ENCODE results near the gene NUB1.

NUB1 gene

DNA sequence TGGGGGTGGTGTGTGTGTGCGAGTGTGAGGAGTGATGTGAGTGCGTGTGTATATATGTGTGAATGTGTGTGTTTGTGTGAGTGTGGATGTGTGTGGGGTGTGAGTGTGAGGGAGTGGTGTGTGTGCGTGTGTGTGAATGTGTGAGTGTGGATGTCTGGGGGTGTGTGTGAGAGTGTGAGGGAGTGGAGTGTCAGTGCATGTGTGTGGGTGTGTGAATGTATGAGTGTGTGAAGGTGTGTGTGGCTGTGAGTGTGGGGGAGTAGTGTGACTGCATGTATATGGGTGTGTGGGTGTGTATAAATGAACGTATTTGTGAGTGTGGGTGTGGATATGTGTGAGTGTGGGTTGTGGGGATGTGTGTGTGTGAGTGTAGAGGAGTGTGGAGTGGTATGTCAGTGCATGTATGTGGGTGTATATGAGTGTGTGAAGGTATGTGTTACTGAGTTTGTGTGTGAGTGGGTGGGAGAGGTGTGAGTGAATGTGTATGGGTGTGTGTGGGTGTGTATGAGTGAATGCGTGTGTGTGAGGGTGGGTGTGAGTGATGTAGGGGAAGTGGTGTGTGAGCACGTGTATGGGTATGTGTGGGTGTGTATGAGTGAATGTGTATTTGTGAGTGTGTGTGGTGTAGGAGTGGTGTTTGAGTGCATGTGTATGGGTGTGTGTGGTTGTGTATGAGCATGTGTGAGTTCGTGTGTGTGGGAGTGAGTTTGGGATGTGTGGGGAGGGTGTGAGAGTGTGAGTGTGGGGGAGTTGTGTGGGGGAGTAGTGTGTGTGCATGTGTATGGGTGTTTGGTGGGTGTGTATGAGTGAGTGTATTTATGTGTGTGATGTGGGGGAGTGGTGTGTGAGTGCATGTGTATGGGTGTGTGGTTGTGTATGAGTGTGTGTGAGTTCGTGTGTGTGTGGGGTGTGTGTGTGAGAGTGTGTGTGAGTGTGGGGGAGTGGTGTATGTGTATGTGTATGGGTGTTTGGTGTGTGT, 28.5 kb upstream of the NUB1 start:
- no peak for DNase-seq (ENCODE audit: low read depth in 2 of 2)

DNA sequence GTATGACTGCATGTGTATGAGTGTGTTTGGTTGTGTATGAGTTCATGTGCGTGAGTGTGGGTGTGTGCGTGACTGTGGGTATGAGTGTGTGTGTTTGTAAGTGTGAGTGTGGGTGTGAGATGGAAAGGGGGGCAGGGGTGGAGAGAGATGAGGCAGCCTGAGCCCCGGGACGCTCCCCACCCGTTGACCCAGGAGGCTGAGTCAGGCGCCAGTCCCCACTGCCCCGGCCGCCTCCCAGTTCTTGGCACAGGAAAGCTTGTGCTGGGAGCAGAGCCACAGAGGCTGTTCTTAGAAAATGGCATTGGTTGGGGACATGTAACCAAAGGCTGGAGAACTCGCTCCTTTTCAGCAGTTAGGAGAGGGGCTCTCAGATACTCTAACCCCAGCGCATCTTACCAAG, 27.8 kb upstream of the NUB1 start:
- DNase-seq (ENCODE audit: low read depth in 2 of 2): no peak

DNA sequence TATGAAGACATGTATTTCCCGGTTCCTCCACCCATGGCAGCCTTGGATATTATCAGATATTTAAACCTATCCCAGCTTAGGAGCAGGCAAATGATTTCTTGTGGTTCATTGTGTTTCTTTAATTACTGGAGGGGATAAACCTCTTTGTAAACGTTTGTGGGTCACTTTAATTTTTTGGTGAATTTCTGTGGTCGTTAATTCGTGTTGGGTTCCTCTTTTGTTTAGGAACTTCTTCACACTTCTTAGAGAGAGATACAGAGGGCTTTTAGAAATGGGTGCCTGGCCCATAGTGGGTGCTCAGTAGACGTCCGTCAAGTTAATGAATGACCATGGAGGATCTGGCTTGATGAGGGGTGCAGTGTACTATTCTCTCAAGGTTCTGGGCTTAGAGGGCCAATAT, 27.2 kb upstream of the NUB1 start:
- DNase-seq (ENCODE audit: low read depth in 2 of 2): no peak

DNA sequence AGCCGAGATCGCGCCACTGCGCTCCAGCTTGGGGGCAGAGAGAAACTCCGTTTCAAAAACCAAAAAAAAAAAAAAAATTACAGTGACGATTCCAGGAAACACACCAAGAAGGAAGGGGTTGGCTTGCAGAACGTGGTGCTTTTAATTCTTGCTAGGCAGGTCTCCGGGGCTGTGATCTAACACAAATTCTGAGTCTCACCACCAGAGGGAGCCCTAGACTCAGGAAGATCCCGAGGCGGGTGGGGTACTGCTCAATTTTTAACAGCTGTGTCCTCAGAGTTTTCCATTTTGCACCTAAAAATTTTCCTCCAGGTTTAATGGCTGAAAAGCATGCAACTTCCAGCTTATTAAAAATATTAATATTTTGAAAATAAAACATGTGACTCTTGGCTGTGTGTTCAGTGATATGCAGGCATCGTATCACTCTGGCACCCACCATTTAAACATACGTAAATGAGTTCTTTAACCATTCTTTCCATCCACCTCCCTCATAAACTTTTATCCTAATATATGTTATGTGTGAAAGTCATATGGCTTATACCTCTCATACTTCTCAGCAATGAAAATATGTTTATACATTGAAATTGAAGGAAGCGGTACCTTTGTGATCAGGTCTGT, 26.5 kb upstream of the NUB1 start:
- DNase-seq (ENCODE audit: low read depth in 2 of 2): peak; percentile 32 to 52

DNA sequence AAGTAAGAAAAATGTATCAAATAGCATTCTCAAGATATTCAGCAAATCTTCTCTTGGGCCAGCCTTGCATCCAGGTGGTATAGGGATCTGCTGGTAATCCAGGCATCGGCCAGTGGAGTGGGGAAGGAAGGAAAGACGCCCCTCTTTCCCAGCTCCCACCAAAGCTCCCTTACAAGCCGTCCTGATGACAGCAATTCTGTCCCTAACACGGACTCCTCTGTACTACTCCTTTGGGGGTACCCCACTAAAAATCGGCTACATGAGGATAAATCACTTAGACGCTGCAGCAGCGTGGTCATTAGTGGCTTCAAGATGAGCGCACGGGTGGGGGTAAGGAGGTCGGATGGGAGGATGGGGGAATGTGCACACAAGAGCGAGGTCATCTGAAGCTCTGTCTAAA, 24.7 kb upstream of the NUB1 start:
- DNase-seq (ENCODE audit: low read depth in 2 of 2): no peak

DNA sequence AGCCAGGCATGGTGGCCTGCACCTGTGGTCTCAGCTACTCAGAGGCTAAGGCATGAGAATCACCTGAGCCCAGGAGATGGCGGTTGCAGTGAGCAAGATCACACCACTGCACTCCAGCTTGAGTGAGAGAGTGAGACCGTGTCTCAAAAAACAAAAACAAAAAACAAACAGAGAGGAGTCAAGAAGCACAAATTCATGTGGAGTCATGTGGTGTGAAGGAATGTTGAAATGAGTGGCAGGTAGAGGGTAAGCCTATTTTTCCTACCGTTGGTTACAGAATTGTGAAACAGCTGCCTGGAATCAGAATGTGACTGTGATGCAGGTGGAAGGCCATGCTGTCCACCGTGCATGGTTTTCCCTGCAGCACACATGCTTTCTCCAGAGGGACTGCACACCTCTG, 23.7 kb upstream of the NUB1 start:
- no peak for DNase-seq (ENCODE audit: low read depth in 2 of 2)

DNA sequence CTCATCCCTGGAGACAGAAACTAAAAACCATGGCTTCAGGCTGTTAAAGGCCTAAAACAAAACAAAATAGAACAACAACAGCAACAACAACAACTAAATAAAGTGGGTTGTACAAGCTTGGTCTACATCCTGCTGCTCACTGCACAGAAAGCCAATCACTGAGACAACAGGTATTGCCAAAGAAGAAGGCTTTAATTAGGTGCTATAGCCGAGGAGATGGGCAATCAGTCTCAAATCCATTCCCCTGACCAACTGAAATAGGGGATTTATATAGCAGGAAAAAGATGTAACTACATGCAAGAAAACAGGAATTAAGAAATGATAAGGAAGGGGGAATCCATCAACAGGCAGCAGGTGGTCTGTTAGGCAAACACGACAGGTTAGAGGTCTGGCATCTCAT, 22.4 kb upstream of the NUB1 start:
- DNase-seq (ENCODE audit: low read depth in 2 of 2): no peak

DNA sequence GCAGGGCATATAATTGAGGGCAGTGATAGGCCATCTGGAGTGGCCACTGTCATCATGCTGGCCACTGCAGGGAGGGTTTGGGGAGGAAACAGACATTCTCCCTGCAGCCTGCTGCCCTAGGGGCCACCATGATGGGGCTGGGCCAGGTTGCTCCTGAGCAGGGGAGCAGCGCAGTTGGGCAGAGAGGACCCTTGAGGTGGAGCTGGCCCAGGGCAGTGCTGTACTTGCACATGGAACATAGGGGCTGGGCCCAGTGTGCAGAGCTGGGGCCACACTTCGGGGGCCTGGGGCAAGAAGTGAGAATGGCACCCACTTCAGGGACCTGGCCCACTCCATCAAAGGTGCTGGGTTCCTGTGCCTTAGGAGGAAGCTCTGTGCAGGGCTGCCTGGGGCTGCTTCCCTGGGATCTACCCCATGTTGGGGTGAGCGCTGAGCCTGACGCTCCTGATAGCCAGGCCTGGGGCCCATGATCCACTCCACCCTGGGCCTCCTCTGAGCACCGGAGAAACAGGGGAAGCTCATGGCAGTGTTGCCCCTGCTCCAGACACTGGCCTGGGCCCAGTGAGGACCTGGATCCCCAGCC, 21.3 kb upstream of the NUB1 start:
- no peak for DNase-seq (ENCODE audit: low read depth in 2 of 2)

DNA sequence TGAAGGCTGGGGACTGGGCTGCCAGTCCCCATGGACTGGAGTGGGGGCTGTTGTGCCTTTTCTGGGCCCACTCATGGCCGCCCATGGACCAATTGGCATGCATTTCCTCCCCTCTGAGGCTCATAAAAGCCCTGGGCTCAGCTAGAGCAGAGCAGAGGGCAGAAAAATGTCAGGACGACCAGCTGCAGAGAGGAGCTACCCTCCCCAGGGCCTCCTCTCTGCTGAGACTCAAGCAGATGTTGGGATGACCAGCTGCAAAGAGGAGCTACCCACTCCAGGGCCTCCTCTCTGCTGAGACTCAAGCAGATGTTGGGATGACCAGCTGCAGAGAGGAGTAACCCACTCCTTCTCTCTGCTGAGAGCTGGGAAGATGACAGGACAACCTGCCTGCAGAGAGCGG, 20.3 kb upstream of the NUB1 start:
- no peak for DNase-seq (ENCODE audit: low read depth in 2 of 2)

DNA sequence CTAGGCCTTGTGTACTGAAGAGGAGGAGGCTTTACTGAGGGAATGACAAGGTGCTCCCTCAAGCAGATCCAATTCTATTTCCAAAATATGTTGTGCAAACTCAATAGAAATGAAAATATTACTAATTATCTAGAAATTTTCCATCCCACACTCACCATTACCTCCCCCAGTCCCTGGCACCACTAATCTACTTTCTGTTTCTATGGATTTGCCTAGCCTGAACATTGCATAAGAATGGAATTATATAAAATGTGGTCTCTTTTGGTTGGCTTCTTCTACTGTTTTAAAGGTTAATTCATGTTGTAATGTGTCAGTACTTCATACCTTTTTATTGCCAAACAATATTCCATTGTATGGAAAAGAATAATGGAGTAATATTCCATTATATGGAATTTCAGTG, 18.7 kb upstream of the NUB1 start:
- no peak for DNase-seq (ENCODE audit: low read depth in 2 of 2)

DNA sequence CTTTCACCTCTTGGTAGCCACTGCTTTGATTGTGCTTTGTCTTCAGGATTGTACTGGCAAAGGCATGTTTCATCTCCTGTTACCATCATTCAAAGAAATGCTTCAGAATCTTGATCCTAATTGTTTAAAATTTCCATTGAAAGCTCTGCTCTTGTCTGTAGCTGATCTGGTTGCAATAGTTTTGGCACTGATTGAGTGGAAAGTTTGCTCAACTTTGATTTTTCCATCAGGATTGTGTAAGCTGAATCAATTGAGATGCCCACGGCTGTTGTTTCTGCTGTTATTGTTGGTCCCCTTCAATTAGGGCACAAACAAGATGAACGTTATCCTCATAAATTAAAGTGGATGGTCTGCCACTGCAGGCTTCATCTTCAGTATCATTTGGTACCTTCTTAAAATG, 14.6 kb upstream of the NUB1 start:
- no peak for DNase-seq (ENCODE audit: low read depth in 2 of 2)

DNA sequence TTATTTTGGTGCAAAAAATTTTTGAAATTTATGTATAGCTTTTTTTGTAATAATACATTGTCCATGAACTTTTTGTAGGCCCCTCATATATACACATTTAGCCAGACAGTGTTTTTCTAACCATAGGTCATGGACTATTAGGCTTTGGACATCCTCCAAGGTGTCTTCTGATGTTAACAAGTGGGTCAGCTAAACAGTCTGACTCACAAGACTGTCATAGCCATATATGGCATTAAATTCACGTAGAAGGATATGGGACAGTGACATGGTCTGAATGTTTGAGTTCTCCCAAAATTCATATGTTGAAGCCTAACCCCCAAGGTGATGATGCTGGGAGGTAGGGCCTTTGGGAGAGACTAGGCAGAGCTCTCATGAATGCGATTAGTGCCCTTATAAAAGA, 14.0 kb upstream of the NUB1 start:
- DNase-seq (ENCODE audit: low read depth in 2 of 2): no peak

DNA sequence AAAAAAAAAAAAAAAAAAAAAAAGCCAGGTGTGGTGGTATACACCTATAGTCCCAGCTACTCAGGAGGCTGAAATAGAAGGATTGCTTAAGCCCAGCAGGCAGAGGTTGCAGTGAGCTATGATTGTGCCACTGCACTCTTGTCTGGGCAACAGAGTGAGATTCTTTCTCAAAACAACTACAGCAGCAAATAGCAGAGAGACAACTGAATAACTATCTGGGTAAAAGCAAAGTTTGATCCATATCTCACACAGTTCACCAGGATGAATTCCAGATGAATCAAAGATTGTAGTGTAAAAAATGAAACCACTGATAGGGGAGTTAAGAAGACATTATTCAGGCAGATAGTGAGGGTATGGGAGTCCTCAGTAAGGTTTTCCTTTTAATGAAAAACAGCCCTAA, 11.4 kb upstream of the NUB1 start:
- DNase-seq (ENCODE audit: low read depth in 2 of 2): no peak

DNA sequence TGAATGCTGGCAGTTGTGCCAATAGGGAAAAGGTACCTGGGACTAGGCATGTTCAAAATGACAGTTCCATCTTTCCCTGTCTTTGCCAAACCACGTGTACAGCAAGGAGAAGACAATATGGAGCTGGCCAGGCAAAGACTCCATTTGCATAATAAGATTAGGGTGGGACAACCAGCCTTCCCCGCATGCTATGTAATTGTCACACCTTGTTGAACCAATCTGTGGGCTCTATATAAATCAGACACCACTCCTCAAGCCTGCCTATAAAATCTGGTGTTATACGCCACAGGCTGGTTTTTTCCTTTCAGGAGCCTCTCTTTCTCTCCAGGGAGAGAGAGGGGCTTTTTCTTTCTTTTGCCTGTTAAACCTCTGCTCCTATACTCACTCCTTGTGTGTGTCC, 11.0 kb upstream of the NUB1 start:
- DNase-seq (ENCODE audit: low read depth in 2 of 2): no peak

DNA sequence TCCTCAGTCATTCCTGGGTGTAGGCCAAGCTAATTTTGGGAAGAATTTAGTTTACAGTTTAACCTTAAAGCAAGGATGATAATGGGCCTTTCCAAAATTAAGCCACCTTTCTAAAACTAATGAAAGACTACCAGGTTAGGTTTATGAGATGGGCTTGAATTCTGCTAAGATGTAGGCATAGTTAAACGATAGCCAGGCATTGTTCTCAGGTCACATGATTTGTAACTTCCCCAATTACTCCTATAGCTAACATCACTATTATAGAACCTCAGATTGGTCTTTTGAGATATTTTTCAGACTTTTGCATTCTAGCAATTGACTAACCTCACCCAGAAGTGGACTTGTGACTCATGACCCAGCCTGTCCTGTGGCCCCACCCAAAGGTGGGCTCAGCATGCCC, 7.0 kb upstream of the NUB1 start:
- DNase-seq (ENCODE audit: low read depth in 2 of 2): no peak

DNA sequence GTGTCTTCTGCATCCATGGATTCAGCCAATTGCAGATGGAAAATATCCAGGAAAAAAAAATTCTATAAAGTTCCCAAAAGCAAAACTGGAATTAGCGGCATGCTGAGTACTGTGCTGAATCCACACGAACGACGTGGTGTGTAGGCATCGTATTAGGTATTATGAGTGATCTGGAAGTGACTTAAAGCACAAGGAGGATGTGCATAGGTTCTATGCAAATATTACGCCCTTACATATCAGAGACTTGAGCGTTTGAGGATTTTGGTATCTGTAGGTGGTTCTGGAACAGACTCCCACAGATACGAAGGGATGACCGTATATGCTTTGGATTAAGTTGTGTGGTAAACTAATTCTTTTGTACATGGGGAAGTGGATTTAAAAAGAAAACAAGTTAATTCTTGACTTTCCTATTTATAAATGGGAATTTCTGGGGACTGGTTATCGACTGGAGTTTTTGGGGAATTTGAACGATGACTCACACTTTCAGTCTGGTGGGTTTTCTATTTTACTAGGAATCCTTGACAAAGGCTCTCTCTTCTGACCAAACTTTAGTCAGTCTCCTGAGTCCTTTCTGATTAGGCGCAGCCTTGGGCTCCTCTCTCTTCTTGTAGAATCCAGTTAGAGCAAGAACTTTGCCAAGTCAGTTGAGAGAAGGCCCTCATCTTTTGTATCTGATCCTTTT, 5.4 kb upstream of the NUB1 start:
- DNase-seq (ENCODE audit: low read depth in 2 of 2): no peak

DNA sequence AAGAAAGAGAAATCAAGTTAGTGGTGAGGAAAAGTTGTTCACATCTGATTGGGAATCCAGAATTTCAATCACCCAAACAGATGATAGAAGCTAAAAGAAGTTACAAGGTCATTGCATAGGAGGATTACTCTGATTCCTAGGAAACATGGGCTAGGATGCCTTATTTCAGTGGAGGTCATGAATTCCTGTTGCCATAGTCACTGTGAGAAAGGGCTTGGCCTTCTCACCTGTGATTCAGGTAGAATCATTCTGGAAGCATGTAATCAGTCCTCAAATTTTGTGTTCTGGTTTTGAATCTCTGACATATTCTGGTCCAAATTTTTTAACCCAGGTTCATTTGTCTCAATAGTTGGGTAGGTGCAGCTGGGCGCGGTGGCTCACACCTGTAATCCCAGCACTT, 4.3 kb upstream of the NUB1 start:
- no peak for DNase-seq (ENCODE audit: low read depth in 2 of 2)

DNA sequence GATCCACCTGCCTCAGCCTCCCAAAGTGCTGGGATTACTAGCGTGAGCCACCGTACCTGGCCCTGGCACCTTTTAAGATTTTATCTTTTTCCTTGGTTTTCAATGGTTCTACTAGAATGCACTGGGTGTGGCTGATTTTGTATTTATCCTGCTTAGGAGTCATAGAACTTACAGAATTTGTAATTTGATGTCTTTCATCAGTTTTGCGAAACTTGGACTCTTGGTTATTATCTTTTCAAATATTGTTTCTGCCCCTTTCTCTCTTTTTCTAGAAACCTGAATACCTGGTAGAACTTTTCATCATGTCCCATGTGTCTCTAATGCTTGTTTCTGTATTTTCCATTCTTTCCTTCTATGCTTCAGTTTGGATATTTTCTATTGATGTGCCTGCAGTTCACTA, 2.8 kb upstream of the NUB1 start:
- no peak for DNase-seq (ENCODE audit: low read depth in 2 of 2)

DNA sequence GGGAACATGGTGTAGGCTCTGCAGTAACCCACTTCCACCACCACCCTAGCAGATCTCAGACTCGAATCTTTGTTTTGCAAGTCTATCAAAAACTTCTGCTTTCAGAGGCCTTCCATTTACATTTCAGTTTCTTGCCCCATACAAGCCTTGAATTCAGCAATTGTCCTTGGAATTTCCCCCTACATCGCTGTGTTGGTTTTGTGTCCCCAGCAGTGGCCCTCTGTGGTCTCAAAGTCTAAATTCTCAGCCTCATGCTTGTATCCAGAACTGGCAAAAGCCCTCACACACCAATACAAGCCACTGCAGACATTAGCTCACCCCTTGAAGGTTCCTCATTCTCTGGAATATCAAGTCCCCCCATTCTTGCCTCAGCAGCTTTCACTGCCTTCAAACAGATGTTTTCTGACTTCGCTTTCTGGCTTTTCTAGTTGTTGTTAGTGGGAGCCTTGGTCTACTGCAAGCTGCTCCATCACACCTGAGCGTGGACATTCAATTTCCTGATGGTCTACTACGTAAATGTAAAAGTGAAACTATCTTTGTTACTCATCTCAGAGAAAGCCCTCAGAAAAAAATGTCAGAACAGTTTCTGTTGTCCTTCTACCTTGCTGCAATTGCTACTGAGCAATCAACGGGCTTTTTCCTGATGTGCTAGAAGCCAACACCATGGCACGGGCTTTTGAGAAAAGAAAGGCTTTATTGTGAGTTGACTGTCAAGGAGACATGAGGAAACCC, 1.8 kb upstream of the NUB1 start:
- no peak for DNase-seq (ENCODE audit: low read depth in 2 of 2)

DNA sequence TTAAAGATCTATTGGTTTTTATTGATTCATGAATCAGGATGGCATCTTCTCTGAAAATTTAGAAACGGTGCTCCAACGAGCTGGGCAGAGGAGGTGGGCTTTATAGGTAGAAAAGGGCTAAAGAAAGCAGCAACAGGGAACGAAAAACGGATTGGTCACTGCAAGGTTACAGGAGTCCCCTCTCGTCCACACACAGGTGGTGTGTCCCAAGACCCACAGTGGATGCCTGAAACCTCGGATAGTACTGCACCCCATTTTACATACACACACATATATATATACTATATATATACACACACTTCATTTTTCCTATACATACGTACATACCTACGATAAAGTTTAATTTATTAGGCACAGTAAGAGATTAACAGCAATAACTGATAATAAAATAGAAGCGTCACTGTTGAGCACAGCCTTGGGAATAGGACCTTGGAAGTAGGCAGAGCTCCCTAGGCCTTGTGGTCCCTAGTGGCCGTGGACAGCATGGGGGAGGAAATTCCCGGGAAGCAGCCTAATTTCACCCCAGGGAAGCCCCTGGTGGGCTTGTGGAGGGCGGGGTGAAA, 737 bp upstream of the NUB1 start:
- no peak for DNase-seq (ENCODE audit: low read depth in 2 of 2)

DNA sequence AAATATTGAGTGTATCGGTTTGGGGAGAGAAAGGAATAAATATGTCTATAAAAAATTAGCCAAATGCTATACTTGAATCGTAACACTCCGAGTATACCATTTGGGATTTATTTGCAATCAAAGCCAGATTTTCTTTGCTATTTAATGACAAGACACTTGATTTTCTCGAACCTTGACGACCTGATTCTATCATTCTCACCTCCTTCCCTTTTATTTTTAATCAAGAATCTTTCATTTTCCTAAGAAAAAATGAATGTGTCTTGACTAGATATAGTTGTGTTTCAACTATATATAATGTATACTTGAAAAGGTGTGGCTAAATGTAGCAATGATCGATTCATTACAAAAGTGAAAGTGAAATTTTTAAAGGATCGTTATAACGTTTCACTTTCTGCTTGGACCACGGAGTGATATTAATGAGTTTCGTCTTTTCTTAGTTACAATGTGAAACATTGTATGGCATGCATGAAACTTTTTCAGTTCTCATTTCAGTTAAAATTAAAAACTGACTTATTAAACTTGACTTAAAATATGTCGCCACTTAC, 562 bp downstream of the NUB1 start:
- no peak for DNase-seq (ENCODE audit: low read depth in 2 of 2)

Data from stimulated activated CD8-positive, alpha-beta memory T cell treated with anti-CD3 and anti-CD28 coated beads, Interleukin-2, amount 100 ng/mL, for 48 hours (primary cell).